Endodermal cell (in vitro differentiated cells): Measurements from ENCODE around the gene SMARCA4. TPM values are rescaled to one million over a fixed set of nuclear protein-coding genes. Genes with fewer than 3 reads are reported as not detected.
"Not testable (repeated sequence)": the region's sequence is repeated elsewhere in the genome, so short reads cannot be mapped to it uniquely, and the experiment has no call there.

Experiments
- DNase-seq: peaks from one replicate; pipeline ENCODE4 v3.0.0-alpha.2; 2017
- H3K27ac ChIP-seq: 2 replicates; pipeline ENCODE4 v1.5.1; 2013; ENCODE audit warnings: mild to moderate bottlenecking, low read depth, low read length, moderate library complexity
- H3K27me3 ChIP-seq: 2 replicates; pipeline ENCODE4 v1.6.1; 2013; ENCODE audit warnings: mild to moderate bottlenecking, low read length, moderate library complexity; ENCODE audit not compliant: insufficient read depth, control insufficient read depth, poor library complexity, severe bottlenecking
- H3K36me3 ChIP-seq: 2 replicates; pipeline ENCODE4 v1.7.0; 2013; ENCODE audit warnings: mild to moderate bottlenecking, low read length, moderate library complexity; ENCODE audit not compliant: control insufficient read depth, insufficient read depth
- H3K4me1 ChIP-seq: one replicate; pipeline ENCODE4 v1.7.0; 2013; ENCODE audit warnings: low read length; ENCODE audit not compliant: control insufficient read depth, insufficient read depth
- H3K4me3 ChIP-seq: 2 replicates; pipeline ENCODE4 v1.5.1; 2013; ENCODE audit warnings: mild to moderate bottlenecking, low read length, moderate library complexity
- H3K9ac ChIP-seq: 2 replicates; pipeline ENCODE4 v1.6.1; 2013; ENCODE audit warnings: mild to moderate bottlenecking, low read length, moderate library complexity; ENCODE audit not compliant: poor library complexity, severe bottlenecking; ENCODE audit errors: extremely low read depth
- H3K9me3 ChIP-seq: 2 replicates; pipeline ENCODE4 v1.6.1; 2013; ENCODE audit warnings: mild to moderate bottlenecking, low read length, moderate library complexity; ENCODE audit not compliant: control insufficient read depth
- H3K27ac Mint-ChIP-seq: 2 replicates; pipeline ENCODE4 v1.8.0; 2020; ENCODE audit warnings: mixed read lengths
- H3K27me3 Mint-ChIP-seq: 2 replicates; pipeline ENCODE4 v1.8.0; 2021; ENCODE audit warnings: mild to moderate bottlenecking, mixed read lengths; ENCODE audit not compliant: insufficient read depth
- H3K36me3 Mint-ChIP-seq: 2 replicates; pipeline ENCODE4 v1.8.0; 2020; ENCODE audit warnings: low read depth, mixed read lengths
- H3K4me1 Mint-ChIP-seq: 2 replicates; pipeline ENCODE4 v1.8.0; 2020; ENCODE audit warnings: mixed read lengths
- H3K4me3 Mint-ChIP-seq: 2 replicates; pipeline ENCODE4 v1.8.0; 2020; ENCODE audit warnings: mild to moderate bottlenecking, moderate library complexity, mixed read lengths
- H3K9me3 Mint-ChIP-seq: 2 replicates; pipeline ENCODE4 v1.8.0; 2020; ENCODE audit warnings: mild to moderate bottlenecking, mixed read lengths
- WGBS, 2 experiments: methylation state at CpG; one replicate each; pipeline versions ENCODE4 v1.1.5 to v1.1.7; 2013; ENCODE audit warnings: missing lambda C conversion rate in 2 of 2, mixed read lengths in 1 of 2; ENCODE audit not compliant: insufficient coverage in 1 of 2, insufficient read length in 1 of 2; 5-methylcytosine and 5-hydroxymethylcytosine counted together
- total RNA-seq, 2 donors: library from RNA; stranded (reverse); fragmentation: NEBNext Ultra II Directional in 1 of 2; extraction: Animal tissue kit (Norgen Biotek cat#: 25700) in 1 of 2; gene quantifications; 2 replicates in 1 of 2; 3 replicates in 1 of 2; pipeline ENCODE4 v1.2.1, GENCODE V29; 2021
- TF ChIP-seq, protein P1 (sequence below): fragments of 200-600 bp; sonication (generic); conservative IDR thresholded peaks from 2 replicates; pipeline ENCODE4 v1.5.0; 2021; ENCODE audit warnings: antibody characterized with exemption, mild to moderate bottlenecking

Gene SMARCA4
- total RNA-seq, 2 donors from 2014 or later, result 290 to 292 TPM

GRCh38 chr19:11100049-11100448 is 139.2 kb downstream of the SMARCA4 start:
- WGBS, 2 experiments, result 96 to 97% methylated on average over 8 to 12 of the region's 12 CpGs
- Mint-ChIP-seq H3K27ac (peak overlapping the region; percentile 75), H3K27me3 (no peaks in the 10 kb centered on the region), H3K4me1 (no peaks in the 10 kb centered on the region), H3K4me3 (no peak overlapping the region), H3K36me3 (peaks cover 79% of the 10 kb centered on the region), H3K9me3 (no peaks in the 10 kb centered on the region)
- no peaks in the 10 kb centered on the region for H3K4me1 ChIP-seq
- no peaks in the 10 kb centered on the region for H3K9me3 ChIP-seq
- TF ChIP-seq, protein P1, sequence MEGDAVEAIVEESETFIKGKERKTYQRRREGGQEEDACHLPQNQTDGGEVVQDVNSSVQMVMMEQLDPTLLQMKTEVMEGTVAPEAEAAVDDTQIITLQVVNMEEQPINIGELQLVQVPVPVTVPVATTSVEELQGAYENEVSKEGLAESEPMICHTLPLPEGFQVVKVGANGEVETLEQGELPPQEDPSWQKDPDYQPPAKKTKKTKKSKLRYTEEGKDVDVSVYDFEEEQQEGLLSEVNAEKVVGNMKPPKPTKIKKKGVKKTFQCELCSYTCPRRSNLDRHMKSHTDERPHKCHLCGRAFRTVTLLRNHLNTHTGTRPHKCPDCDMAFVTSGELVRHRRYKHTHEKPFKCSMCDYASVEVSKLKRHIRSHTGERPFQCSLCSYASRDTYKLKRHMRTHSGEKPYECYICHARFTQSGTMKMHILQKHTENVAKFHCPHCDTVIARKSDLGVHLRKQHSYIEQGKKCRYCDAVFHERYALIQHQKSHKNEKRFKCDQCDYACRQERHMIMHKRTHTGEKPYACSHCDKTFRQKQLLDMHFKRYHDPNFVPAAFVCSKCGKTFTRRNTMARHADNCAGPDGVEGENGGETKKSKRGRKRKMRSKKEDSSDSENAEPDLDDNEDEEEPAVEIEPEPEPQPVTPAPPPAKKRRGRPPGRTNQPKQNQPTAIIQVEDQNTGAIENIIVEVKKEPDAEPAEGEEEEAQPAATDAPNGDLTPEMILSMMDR, result no peak
- peak overlapping the region; percentile 24 for H3K27ac ChIP-seq
- no peak overlapping the region for H3K9ac ChIP-seq
- H3K36me3 ChIP-seq, result peaks cover 89% of the 10 kb centered on the region
- peak; percentile 49 for DNase-seq
- no peaks in the 10 kb centered on the region for H3K27me3 ChIP-seq
- no peak overlapping the region for H3K4me3 ChIP-seq

GRCh38 chr19:11101057-11101456 is 140.2 kb downstream of the SMARCA4 start:
- WGBS, 2 experiments, result 93 to 99% methylated on average over 5 of the region's 5 CpGs
- H3K9me3 ChIP-seq, result no peaks in the 10 kb centered on the region
- Mint-ChIP-seq H3K36me3 (peaks cover 77% of the 10 kb centered on the region), H3K9me3 (no peaks in the 10 kb centered on the region), H3K27ac (no peak overlapping the region), H3K27me3 (no peaks in the 10 kb centered on the region), H3K4me1 (no peaks in the 10 kb centered on the region), H3K4me3 (no peak overlapping the region)
- no peak overlapping the region for H3K27ac ChIP-seq
- H3K9ac ChIP-seq, result no peak overlapping the region
- DNase-seq, result no peak
- no peaks in the 10 kb centered on the region for H3K27me3 ChIP-seq
- TF ChIP-seq, protein P1, result no peak
- no peak overlapping the region for H3K4me3 ChIP-seq
- no peaks in the 10 kb centered on the region for H3K4me1 ChIP-seq
- peaks cover 89% of the 10 kb centered on the region for H3K36me3 ChIP-seq

DNA sequence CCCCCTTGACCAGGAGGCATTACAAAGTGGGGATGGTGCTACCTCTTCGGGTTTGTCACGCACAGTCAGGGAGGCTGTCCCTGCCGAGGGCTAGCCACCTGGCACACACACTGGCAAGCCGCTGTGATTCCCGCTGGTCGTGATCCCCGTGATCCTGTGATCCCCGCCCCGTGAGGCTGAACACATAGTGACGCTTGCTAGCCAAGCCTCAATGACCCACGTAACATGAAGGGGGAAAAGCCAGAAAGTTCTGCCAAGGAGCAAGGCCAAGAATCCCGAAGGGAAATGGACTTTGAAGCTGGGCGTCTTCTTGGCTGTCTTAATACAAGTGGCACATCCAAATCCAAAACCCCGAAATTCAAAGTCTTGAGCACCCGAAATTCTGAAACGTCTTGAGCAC is 142.1 kb downstream of the SMARCA4 start:
- peak overlapping the region; percentile 44 for H3K27ac Mint-ChIP-seq
- H3K9ac ChIP-seq, result no peak overlapping the region
- no peak overlapping the region for H3K27ac ChIP-seq
- H3K36me3 Mint-ChIP-seq, result peaks cover 71% of the 10 kb centered on the region
- H3K27me3 Mint-ChIP-seq, result no peaks in the 10 kb centered on the region
- peaks cover 87% of the 10 kb centered on the region for H3K36me3 ChIP-seq
- no peaks in the 10 kb centered on the region for H3K4me1 ChIP-seq
- no peak overlapping the region for H3K4me3 ChIP-seq
- no peaks in the 10 kb centered on the region for H3K4me1 Mint-ChIP-seq
- H3K27me3 ChIP-seq, result no peaks in the 10 kb centered on the region
- no peak overlapping the region for H3K4me3 Mint-ChIP-seq
- no peaks in the 10 kb centered on the region for H3K9me3 Mint-ChIP-seq
- no peak for DNase-seq
- TF ChIP-seq, protein P1, result no peak
- WGBS, 2 experiments, result 94 to 96% methylated on average over 16 of the region's 16 CpGs
- H3K9me3 ChIP-seq, result no peaks in the 10 kb centered on the region

- DNase-seq, H3K4me3 Mint-ChIP-seq, H3K4me3 ChIP-seq, H3K9ac ChIP-seq, H3K27me3 Mint-ChIP-seq, H3K4me1 Mint-ChIP-seq, H3K27me3 ChIP-seq, H3K9me3 Mint-ChIP-seq, H3K4me1 ChIP-seq, H3K27ac ChIP-seq, H3K9me3 ChIP-seq: not testable (repeated sequence)
- 90 to 92% methylated on average over 5 to 10 of the region's 10 CpGs for WGBS, 2 experiments
- peaks cover 86% of the 10 kb centered on the region for H3K36me3 ChIP-seq
- H3K27ac Mint-ChIP-seq, result peak overlapping the region; percentile 45
- peaks cover 74% of the 10 kb centered on the region for H3K36me3 Mint-ChIP-seq
These were observed 142.8 kb downstream of the SMARCA4 start for GRCh38 chr19:11103667-11104066.
